Activated naive CD8-positive, alpha-beta T cell treated with anti-CD3 and anti-CD28 coated beads, Interleukin-2, amount 50 U/mL, for 16 hours (primary cell): ENCODE measurements around the gene RBKS.

ENCODE experiments used
- DNase-seq: peaks from one replicate; pipeline ENCODE4 v3.0.0-alpha.2; 2020; ENCODE audit warnings: low read depth, low spot score

RBKS gene

DNA sequence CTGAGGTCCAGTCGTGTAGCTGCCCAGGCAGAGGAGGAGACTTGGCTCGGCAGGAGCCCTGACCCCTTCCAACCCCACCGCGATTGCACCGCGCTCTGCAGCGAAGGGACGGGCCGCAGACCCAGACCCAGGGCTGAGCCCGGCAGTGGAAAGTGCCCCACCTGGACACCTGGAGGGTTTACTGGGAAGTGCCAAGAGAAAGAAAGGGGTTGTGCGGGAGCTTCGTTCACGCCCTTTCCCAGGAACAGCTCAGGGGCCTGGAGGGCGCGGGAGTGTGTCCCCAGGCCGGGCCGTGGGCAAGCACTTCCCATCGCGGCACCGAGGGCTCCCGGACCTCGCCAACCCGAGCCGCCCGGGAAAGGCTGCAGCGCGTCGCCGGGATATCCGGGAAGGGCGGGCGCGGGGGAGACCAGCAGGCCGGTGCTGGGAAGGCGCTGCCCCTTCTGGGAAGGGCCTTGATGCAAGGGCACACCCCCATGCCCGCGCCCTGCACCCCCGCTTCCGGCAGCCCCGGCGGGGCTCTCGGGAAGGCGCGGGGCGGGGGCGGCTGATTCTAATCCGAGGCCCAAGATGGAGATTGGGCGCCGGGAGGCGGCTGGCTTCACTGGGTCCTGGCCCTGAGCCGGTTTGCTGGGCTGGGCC lies 154.8 kb downstream of the RBKS start:
- DNase-seq: peak; percentile 22

DNA sequence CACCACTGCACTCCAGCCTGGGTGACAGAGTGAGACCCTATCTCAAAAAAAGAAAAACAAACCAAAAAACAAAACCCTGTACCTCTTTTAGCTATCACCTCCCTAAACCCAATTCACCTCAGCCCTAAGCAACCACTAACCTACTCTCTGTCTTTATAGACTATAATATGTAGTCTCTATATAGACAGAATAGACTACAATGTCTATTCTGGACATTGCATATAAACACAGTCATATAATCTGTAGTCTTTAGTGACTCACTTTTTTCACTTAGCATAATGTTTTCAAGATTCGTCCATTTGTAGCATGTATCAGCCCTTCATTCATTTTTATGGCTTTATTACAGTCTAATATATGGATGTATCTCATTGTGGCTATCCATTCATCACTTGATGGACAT lies 155.9 kb downstream of the RBKS start:
- no peak for DNase-seq
